Upper lobe of right lung (tissue), 1 donor: ENCODE measurements around the gene FAR1. TPM values are rescaled to one million over a fixed set of nuclear protein-coding genes. Genes with fewer than 3 reads are reported as not detected.

Source experiments
- ATAC-seq: fragments of 200-7000 bp; cut with Tn5 transposase; one replicate; pipeline ENCODE4 v1.9.1; 2020; ENCODE audit warnings: mild to moderate bottlenecking, moderate library complexity
- DNase-seq: peaks from one replicate; pipeline ENCODE4 v3.0.0-alpha.2; 2020
- H3K27ac ChIP-seq: fragments of 200-600 bp; one replicate; pipeline ENCODE4 v1.8.0; 2022
- H3K27me3 ChIP-seq: fragments of 200-600 bp; one replicate; pipeline ENCODE4 v1.8.0; 2022; ENCODE audit warnings: mild to moderate bottlenecking
- H3K36me3 ChIP-seq: fragments of 200-600 bp; one replicate; pipeline ENCODE4 v1.8.0; 2022
- H3K4me1 ChIP-seq: fragments of 200-600 bp; one replicate; pipeline ENCODE4 v1.8.0; 2022
- H3K4me3 ChIP-seq: fragments of 200-600 bp; one replicate; pipeline ENCODE4 v1.8.0; 2022; ENCODE audit warnings: mild to moderate bottlenecking
- H3K9me3 ChIP-seq: fragments of 200-600 bp; one replicate; pipeline ENCODE4 v1.8.0; 2022
- intact Hi-C: fragments of 100-400 bp; cut with DNase I; formaldehyde crosslinking; loops from one replicate; pipeline ENCODE4 v1.11.0; 2022
- total RNA-seq: library from RNA; stranded (reverse); fragmentation: NEBNext Ultra II Directional; extraction: Animal tissue kit (Norgen Biotek cat#: 25700); gene quantifications from one replicate; pipeline ENCODE4 v1.2.1, GENCODE V29; 2021
- TF ChIP-seq, protein P1 (sequence below): fragments of 200-600 bp; IDR thresholded peaks from one replicate; pipeline ENCODE4 v1.8.0; 2022; ENCODE audit warnings: antibody characterized with exemption
- donor health status: DM: no; HTN: yes; CAD: no; lungs with severe emphysema.

FAR1 gene
- total RNA-seq, 1 donor from 2014 or later = 59.7 TPM

DNA sequence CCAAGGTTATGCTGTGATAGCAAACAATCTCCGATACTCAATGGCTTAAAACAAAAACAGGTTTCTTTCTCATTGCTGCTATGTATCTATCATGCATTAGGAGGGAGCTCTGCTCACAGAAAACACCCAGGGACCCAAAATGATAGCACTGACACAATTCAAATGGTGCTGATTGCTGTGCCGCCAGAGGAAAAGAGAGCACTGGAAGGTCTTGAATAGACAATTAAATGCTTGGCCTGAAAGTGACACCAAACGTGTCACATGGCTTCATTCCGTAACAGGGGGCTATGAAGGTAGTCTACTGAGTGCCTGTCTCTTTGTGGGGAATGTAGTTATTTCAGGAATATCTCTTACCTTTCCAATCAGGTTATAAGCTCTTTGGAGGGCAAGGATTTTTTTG lies 94.2 kb downstream of the FAR1 start:
- TF ChIP-seq, protein P1, sequence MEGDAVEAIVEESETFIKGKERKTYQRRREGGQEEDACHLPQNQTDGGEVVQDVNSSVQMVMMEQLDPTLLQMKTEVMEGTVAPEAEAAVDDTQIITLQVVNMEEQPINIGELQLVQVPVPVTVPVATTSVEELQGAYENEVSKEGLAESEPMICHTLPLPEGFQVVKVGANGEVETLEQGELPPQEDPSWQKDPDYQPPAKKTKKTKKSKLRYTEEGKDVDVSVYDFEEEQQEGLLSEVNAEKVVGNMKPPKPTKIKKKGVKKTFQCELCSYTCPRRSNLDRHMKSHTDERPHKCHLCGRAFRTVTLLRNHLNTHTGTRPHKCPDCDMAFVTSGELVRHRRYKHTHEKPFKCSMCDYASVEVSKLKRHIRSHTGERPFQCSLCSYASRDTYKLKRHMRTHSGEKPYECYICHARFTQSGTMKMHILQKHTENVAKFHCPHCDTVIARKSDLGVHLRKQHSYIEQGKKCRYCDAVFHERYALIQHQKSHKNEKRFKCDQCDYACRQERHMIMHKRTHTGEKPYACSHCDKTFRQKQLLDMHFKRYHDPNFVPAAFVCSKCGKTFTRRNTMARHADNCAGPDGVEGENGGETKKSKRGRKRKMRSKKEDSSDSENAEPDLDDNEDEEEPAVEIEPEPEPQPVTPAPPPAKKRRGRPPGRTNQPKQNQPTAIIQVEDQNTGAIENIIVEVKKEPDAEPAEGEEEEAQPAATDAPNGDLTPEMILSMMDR = no peak
- Histone ChIP-seq H3K4me1 (no peaks in the 10 kb centered on the region), H3K9me3 (no peaks in the 10 kb centered on the region), H3K36me3 (no peaks in the 10 kb centered on the region), H3K4me3 (no peak overlapping the region), H3K27me3 (no peaks in the 10 kb centered on the region), H3K27ac (no peak overlapping the region)
- intact Hi-C loops = no loop called here
- DNase-seq (no peak), ATAC-seq (no peak)

DNA sequence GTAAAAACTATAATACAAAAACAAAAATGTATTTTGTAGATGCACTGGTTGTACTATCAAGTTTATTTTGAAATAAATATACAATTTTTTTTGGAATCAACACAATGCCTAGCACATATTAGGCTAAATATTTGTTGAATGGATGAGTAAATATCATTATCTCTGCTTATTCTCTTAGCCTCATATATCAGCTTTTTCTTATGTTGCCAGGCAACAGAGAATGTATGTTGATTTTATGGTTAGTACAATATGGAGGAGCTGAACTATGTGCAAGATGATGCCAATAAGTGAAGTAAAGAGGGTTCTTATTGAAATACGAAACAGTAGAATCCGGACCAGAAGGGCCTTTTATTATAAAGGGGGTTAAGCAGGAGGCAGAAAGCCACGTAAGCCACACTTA lies 94.9 kb downstream of the FAR1 start:
- TF ChIP-seq, protein P1 = no peak
- no peak for ATAC-seq
- no peaks in the 10 kb centered on the region for H3K4me1 ChIP-seq
- intact Hi-C loops = no loop called here
- no peaks in the 10 kb centered on the region for H3K36me3 ChIP-seq
- no peak for DNase-seq
- H3K9me3 ChIP-seq = no peaks in the 10 kb centered on the region
- no peaks in the 10 kb centered on the region for H3K27me3 ChIP-seq
- no peak overlapping the region for H3K4me3 ChIP-seq
- H3K27ac ChIP-seq = no peak overlapping the region

DNA sequence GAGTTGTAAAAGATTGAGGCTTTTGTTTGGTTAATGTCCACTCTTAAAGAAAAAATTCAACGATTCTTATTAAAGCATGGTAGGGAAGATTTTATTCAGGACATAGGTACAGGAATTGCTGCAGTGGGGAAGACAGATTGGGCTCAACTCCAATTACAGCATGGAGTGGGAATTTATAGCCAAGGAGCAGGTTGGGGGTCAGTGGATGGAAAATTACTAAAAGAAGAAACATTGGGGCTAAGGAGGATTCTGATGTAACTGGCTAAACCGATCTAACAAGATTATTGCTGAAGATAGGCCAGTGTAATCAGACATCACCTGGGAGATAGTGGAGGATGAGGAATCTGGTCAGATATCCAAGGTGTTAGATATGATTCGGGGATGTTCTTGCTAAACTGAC lies 97.4 kb downstream of the FAR1 start:
- no peaks in the 10 kb centered on the region for H3K27me3 ChIP-seq
- intact Hi-C loops = no loop called here
- no peak for ATAC-seq
- TF ChIP-seq, protein P1 = no peak
- H3K36me3 ChIP-seq = no peaks in the 10 kb centered on the region
- no peak for DNase-seq
- no peaks in the 10 kb centered on the region for H3K9me3 ChIP-seq
- H3K27ac ChIP-seq = no peak overlapping the region
- no peaks in the 10 kb centered on the region for H3K4me1 ChIP-seq
- no peak overlapping the region for H3K4me3 ChIP-seq

DNA sequence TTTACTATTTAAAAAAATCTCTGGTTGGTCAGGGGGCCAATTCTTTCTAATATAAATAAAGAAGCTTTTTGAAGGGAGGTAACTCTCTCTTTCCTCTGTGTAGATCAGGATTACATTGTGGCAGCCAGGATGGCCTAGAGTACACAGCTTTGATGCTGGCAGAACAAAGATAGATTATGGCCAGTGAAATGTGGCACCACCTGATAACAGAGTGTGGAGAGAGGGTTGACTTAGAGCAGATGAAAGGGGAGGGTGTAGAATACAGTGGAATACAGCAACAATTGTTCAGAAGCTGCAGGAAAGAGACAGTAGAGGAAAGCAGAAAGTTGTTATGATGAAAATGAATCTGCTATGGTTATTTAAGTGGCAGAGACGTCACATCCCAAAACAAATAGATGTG lies 99.0 kb downstream of the FAR1 start:
- intact Hi-C loops = no loop called here
- H3K36me3 ChIP-seq = no peaks in the 10 kb centered on the region
- H3K27ac ChIP-seq = no peak overlapping the region
- TF ChIP-seq, protein P1 = no peak
- no peaks in the 10 kb centered on the region for H3K27me3 ChIP-seq
- no peak overlapping the region for H3K4me3 ChIP-seq
- no peak for DNase-seq
- no peaks in the 10 kb centered on the region for H3K4me1 ChIP-seq
- no peaks in the 10 kb centered on the region for H3K9me3 ChIP-seq
- no peak for ATAC-seq

DNA sequence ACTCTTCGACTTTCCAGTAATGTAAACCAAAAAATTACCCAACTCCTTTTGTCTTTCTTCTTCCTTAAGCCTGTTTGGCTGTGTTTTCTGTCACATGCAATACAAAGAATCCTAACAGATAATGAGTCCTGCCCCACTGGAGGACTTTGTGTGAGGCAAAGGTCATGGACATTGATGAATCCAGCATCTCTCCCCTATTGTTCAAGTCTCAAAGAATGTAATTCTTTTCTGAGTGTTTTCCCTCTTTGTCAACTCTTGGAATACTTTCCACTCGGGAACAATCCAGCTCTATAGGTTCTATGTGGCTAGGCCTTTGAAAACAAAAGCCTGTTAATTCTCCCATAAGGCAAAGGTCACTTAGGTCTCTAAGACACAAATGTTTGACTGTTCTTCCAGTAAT lies 100.7 kb downstream of the FAR1 start:
- no peak overlapping the region for H3K27ac ChIP-seq
- H3K27me3 ChIP-seq = no peaks in the 10 kb centered on the region
- no peak for ATAC-seq
- no peak overlapping the region for H3K4me3 ChIP-seq
- no peaks in the 10 kb centered on the region for H3K4me1 ChIP-seq
- H3K9me3 ChIP-seq = no peaks in the 10 kb centered on the region
- no peaks in the 10 kb centered on the region for H3K36me3 ChIP-seq
- DNase-seq = no peak
- intact Hi-C loops = no loop called here
- TF ChIP-seq, protein P1 = no peak

DNA sequence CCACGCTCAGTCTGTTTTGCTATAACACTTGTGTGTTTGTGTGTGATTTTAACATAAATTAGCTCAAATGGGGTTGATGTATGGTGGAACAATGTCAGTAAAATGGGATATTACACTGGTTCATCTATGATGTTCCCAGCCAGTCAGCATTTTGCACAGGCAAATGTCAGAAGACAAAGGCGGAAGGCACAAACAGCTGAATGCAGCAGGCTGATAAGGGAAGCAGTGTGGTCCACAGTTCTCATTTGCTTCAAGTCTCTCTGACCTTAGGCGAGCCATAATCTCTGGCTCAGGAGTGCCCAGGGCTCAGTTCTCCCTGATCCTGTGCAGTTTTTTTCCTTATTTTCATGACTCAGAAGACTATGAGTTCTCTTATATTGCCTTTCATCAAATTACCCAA lies 102.7 kb downstream of the FAR1 start:
- H3K4me1 ChIP-seq = no peaks in the 10 kb centered on the region
- intact Hi-C loops = no loop called here
- no peaks in the 10 kb centered on the region for H3K36me3 ChIP-seq

More for the DNA sequence above, 102.7 kb downstream of the FAR1 start:
- no peaks in the 10 kb centered on the region for H3K9me3 ChIP-seq
- DNase-seq (no peak), ATAC-seq (no peak)
- TF ChIP-seq, protein P1 = no peak
- H3K27ac ChIP-seq = no peak overlapping the region
- no peaks in the 10 kb centered on the region for H3K27me3 ChIP-seq
- no peak overlapping the region for H3K4me3 ChIP-seq
